NCI-H1694 (cell line): Measurements from ENCODE around the gene DHRSX.
"Not testable (repeated sequence)": the region's sequence is repeated elsewhere in the genome, so short reads cannot be mapped to it uniquely, and the experiment has no call there.

Experiments
- DNase-seq: peaks from one replicate; lab custom pipeline; 2025; lab: John Stamatoyannopoulos, UW

Gene DHRSX

GRCh38 chrX:2316534-2316933 lies 184.2 kb downstream of the DHRSX start:
- DNase-seq = no peak

GRCh38 chrX:2315434-2315833 lies 185.3 kb downstream of the DHRSX start:
- DNase-seq = no peak

- no peak for DNase-seq
Measured at GRCh38 chrX:2314831-2315365, 185.9 kb downstream of the DHRSX start.

- no peak for DNase-seq
Measured at GRCh38 chrX:2313864-2314640, 186.7 kb downstream of the DHRSX start.

- DNase-seq = not testable (repeated sequence)
Measured at GRCh38 chrX:2312061-2312591, 188.7 kb downstream of the DHRSX start.

- no peak for DNase-seq
Measured at GRCh38 chrX:2311501-2311900, 189.3 kb downstream of the DHRSX start.

- no peak for DNase-seq
Measured at GRCh38 chrX:2301901-2302300, 198.9 kb downstream of the DHRSX start.

GRCh38 chrX:2299871-2300270 lies 200.9 kb downstream of the DHRSX start:
- DNase-seq = no peak

GRCh38 chrX:2286731-2287130 lies 214.0 kb downstream of the DHRSX start:
- DNase-seq = no peak

GRCh38 chrX:2284601-2285000 lies 216.2 kb downstream of the DHRSX start:
- no peak for DNase-seq

- DNase-seq = no peak
Measured at GRCh38 chrX:2284133-2284532, 216.6 kb downstream of the DHRSX start.

GRCh38 chrX:2283111-2283859 lies 217.5 kb downstream of the DHRSX start:
- no peak for DNase-seq

- no peak for DNase-seq
Measured at GRCh38 chrX:2282490-2283090, 218.2 kb downstream of the DHRSX start.

- DNase-seq = no peak
Measured at GRCh38 chrX:2272337-2272736, 228.4 kb downstream of the DHRSX start.

- not testable (repeated sequence) for DNase-seq
Measured at GRCh38 chrX:2271595-2271994, 229.2 kb downstream of the DHRSX start.

- not testable (repeated sequence) for DNase-seq
Measured at GRCh38 chrX:2270783-2271182, 230.0 kb downstream of the DHRSX start.

GRCh38 chrX:2267890-2268289 lies 232.9 kb downstream of the DHRSX start:
- DNase-seq = no peak

GRCh38 chrX:2266445-2267349 lies 234.1 kb downstream of the DHRSX start:
- no peak for DNase-seq

GRCh38 chrX:2265658-2266444 lies 234.9 kb downstream of the DHRSX start:
- not testable (repeated sequence) for DNase-seq

- no peak for DNase-seq
Measured at GRCh38 chrX:2264179-2265030, 236.4 kb downstream of the DHRSX start.
